ENCODE results near the gene CNGA4.
A peak's percentile ranks its signal among the peaks of the same experiment; 100 is the strongest.

The CNGA4 gene

DNA sequence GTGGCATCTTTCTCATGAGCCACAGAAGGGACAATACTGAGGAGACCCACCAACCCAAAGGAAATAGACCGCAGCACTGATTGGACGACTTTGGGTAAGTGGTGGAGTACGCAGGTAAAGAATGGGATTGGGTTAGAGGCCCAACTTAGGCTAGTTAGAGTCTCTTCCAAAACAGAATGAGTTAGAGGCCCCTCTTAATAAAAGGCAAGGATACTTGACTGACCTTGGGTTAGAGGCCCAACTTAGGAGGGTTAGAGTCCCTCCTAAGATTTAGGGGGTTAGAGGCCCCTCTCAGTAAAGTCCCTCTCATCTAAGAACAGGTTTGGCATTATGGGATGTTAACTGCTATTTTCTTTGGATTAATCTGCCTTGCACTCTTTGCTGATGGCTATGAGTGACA is 45.4 kb downstream of the CNGA4 start:
- Histone ChIP-seq H3K79me2 (ENCODE audit: control insufficient read depth, insufficient read depth, low read length) (no peaks in the 10 kb centered on the region), H3K23ac (ENCODE audit: low read length) (no peak overlapping the region), H3K56ac (ENCODE audit: low read length) (no peak overlapping the region)

GRCh38 chr11:6285019-6285418 is 46.1 kb downstream of the CNGA4 start:
- no peak overlapping the region for H3K4me2 ChIP-seq (ENCODE audit: low read length)
- H3K79me2 ChIP-seq (ENCODE audit: control insufficient read depth, insufficient read depth, low read length): no peaks in the 10 kb centered on the region
- H2BK5ac ChIP-seq (ENCODE audit: low read length): no peak overlapping the region
- no peak overlapping the region for H4K8ac ChIP-seq (ENCODE audit: low read depth, low read length)
- no peak for DNase-seq
- no peak overlapping the region for H3K27ac ChIP-seq (ENCODE audit: low read depth, low read length)
- no peaks in the 10 kb centered on the region for H3K36me3 ChIP-seq (ENCODE audit: control insufficient read depth, insufficient read depth, low read length)
- no peak overlapping the region for H2BK15ac ChIP-seq (replicated peaks; ENCODE audit: low read depth)
- H2BK120ac ChIP-seq (ENCODE audit: low read depth, low read length): no peak overlapping the region
- no peak overlapping the region for H2AK5ac ChIP-seq (ENCODE audit: low read length)
- H3K27me3 ChIP-seq (ENCODE audit: insufficient read depth, low read length, poor library complexity): no peaks in the 10 kb centered on the region
- no peak overlapping the region for H3K56ac ChIP-seq (ENCODE audit: low read length)
- H3K4me1 ChIP-seq (ENCODE audit: control insufficient read depth, low read depth, low read length): peaks cover 5% of the 10 kb centered on the region
- H3K18ac ChIP-seq (ENCODE audit: low read length): no peak overlapping the region
- no peak overlapping the region for H3K9ac ChIP-seq (ENCODE audit: low read length)
- WGBS (ENCODE audit: extremely low coverage, insufficient coverage, low lambda C conversion rate): no CpG with 5 or more reads among the region's 4 CpGs
- H3K23ac ChIP-seq (ENCODE audit: low read length): no peak overlapping the region
- H3K4me3 ChIP-seq (ENCODE audit: low read length): no peak overlapping the region
- H3K79me1 ChIP-seq (ENCODE audit: low read length): no peaks in the 10 kb centered on the region
- H4K5ac ChIP-seq (ENCODE audit: low read length): no peak overlapping the region
- H3K4ac ChIP-seq (ENCODE audit: low read depth, low read length): no peak overlapping the region

More for the DNA sequence above, 45.4 kb downstream of the CNGA4 start:
- Histone ChIP-seq H4K8ac (ENCODE audit: low read depth, low read length) (no peak overlapping the region), H2BK120ac (ENCODE audit: low read depth, low read length) (no peak overlapping the region), H4K5ac (ENCODE audit: low read length) (no peak overlapping the region), H3K9ac (ENCODE audit: low read length) (no peak overlapping the region), H3K27me3 (ENCODE audit: insufficient read depth, low read length, poor library complexity) (no peaks in the 10 kb centered on the region), H2AK5ac (ENCODE audit: low read length) (no peak overlapping the region), H3K4ac (ENCODE audit: low read depth, low read length) (no peak overlapping the region), H3K4me1 (ENCODE audit: control insufficient read depth, low read depth, low read length) (peaks cover 5% of the 10 kb centered on the region), H3K79me1 (ENCODE audit: low read length) (no peaks in the 10 kb centered on the region), H2BK5ac (ENCODE audit: low read length) (no peak overlapping the region), H3K4me3 (ENCODE audit: low read length) (no peak overlapping the region), H2BK15ac (replicated peaks; ENCODE audit: low read depth) (no peak overlapping the region), H3K27ac (ENCODE audit: low read depth, low read length) (no peak overlapping the region), H3K36me3 (ENCODE audit: control insufficient read depth, insufficient read depth, low read length) (no peaks in the 10 kb centered on the region), H3K18ac (ENCODE audit: low read length) (peak overlapping the region; percentile 34), H3K4me2 (ENCODE audit: low read length) (no peak overlapping the region)
- WGBS (ENCODE audit: extremely low coverage, insufficient coverage, low lambda C conversion rate): no CpG with 5 or more reads among the region's 3 CpGs
- DNase-seq: no peak

Measured in mesendoderm (in vitro differentiated cells).